Tibial nerve (tissue), 4 donors: ENCODE data around the gene CARD11.

Experiments
- EP300 ChIP-seq, 2 donors: sonication (generic); formaldehyde crosslinking; IDR thresholded peaks; one replicate each; pipeline ENCODE4 v1.6.1; 2017; ENCODE audit warnings: antibody characterized with exemption in 2 of 2, mild to moderate bottlenecking in 1 of 2
- POLR2A ChIP-seq, 2 donors: fragments of 450-650 bp; IDR thresholded peaks; one replicate each; pipeline ENCODE4 v1.6.1; 2017; ENCODE audit warnings: antibody characterized with exemption in 2 of 2, mild to moderate bottlenecking in 2 of 2, moderate library complexity in 2 of 2
- TF ChIP-seq, protein P1 (sequence below), 5 experiments: fragments of 200-600 bp in 3 of 5; fragments of 450-650 bp in 2 of 5; sonication (generic) in 3 of 5; IDR thresholded peaks; one replicate each; pipeline ENCODE4 v1.5.1; 2016 to 2019; ENCODE audit warnings: antibody characterized with exemption in 5 of 5, mild to moderate bottlenecking in 3 of 5, moderate library complexity in 2 of 5

DNA sequence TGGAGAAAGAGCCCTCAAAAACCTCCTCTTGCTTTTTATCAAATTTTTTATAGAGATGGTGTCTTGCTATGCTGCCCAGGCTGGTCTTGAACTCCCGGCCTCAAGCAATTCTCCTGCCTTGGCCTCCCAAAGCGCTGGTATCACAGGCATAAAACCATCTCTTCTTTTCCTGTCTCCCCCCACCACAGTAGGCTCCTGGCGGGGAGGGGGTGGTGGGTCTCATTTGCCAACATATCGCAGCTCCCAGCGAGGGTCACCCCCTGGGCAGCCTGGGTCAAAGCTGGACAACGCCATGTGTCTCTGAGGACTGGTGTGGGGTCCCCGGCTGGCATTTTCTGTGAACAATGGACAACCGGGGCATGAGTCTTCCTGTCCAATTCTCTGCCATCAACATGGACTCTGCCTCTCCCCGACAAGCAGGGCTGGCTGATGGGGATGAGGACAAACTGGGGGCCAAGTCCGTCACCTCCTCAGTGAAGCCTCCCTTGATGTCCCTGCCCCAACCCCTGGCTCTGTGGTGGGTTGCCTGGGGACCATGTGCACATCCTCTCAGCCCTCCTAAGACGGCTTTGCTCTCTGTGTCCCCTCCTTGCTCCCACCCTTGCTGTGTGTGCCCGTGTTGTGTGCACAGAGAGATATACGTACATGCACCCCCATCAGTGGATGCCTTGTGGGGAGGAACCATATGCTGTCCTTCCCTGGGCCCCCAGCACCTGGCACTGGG is 113.2 kb downstream of the CARD11 start:
- TF ChIP-seq, protein P1, sequence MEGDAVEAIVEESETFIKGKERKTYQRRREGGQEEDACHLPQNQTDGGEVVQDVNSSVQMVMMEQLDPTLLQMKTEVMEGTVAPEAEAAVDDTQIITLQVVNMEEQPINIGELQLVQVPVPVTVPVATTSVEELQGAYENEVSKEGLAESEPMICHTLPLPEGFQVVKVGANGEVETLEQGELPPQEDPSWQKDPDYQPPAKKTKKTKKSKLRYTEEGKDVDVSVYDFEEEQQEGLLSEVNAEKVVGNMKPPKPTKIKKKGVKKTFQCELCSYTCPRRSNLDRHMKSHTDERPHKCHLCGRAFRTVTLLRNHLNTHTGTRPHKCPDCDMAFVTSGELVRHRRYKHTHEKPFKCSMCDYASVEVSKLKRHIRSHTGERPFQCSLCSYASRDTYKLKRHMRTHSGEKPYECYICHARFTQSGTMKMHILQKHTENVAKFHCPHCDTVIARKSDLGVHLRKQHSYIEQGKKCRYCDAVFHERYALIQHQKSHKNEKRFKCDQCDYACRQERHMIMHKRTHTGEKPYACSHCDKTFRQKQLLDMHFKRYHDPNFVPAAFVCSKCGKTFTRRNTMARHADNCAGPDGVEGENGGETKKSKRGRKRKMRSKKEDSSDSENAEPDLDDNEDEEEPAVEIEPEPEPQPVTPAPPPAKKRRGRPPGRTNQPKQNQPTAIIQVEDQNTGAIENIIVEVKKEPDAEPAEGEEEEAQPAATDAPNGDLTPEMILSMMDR (IDR thresholded peaks at IDR 0.05), result no peak
- TF ChIP-seq POLR2A (IDR thresholded peaks at IDR 0.05) (no peak), EP300 (IDR thresholded peaks at IDR 0.05) (no peak)
